Measurements from ENCODE around the gene GFOD1. TPM values are rescaled to one million over a fixed set of nuclear protein-coding genes. Genes with fewer than 3 reads are reported as not detected.
"Not testable (repeated sequence)": the region's sequence is repeated elsewhere in the genome, so short reads cannot be mapped to it uniquely, and the experiment has no call there.

Gene GFOD1
- polyA plus RNA-seq, 3 donors, result 2.0 to 8.0 (median 6.5) TPM

- no peak overlapping the region for H3K27ac ChIP-seq (ENCODE audit: low read depth, low read length)
- WGBS, 3 donors, result 86 to 93% (median 90%) methylated on average over 7 of the region's 7 CpGs
These were observed 50.8 kb downstream of the GFOD1 start for GRCh38 chr6:13436399-13437217.

GRCh38 chr6:13435477-13436246 is 51.7 kb downstream of the GFOD1 start:
- WGBS, 3 donors, result 33 to 65% (median 40%) methylated on average over 4 of the region's 4 CpGs
- H3K27ac ChIP-seq (ENCODE audit: low read depth, low read length), result no peak overlapping the region

GRCh38 chr6:13434777-13435176 is 52.6 kb downstream of the GFOD1 start:
- 92 to 95% (median 94%) methylated on average over 6 of the region's 6 CpGs for WGBS, 3 donors
- no peak overlapping the region for H3K27ac ChIP-seq (ENCODE audit: low read depth, low read length)

GRCh38 chr6:13434135-13434775 is 53.1 kb downstream of the GFOD1 start:
- not testable (repeated sequence) for H3K27ac ChIP-seq (ENCODE audit: low read depth, low read length)

GRCh38 chr6:13433709-13434121 is 53.7 kb downstream of the GFOD1 start:
- 41 to 65% (median 52%) methylated on average over 5 of the region's 5 CpGs for WGBS, 3 donors
- H3K27ac ChIP-seq (ENCODE audit: low read depth, low read length), result no peak overlapping the region

GRCh38 chr6:13432526-13433184 is 54.7 kb downstream of the GFOD1 start:
- WGBS, 3 donors, result 64 to 96% (median 69%) methylated on average over 4 of the region's 4 CpGs
- no peak overlapping the region for H3K27ac ChIP-seq (ENCODE audit: low read depth, low read length)

- WGBS, 3 donors, result 57 to 84% (median 63%) methylated on average over 5 of the region's 5 CpGs
- no peak overlapping the region for H3K27ac ChIP-seq (ENCODE audit: low read depth, low read length)
These were observed 55.4 kb downstream of the GFOD1 start for GRCh38 chr6:13431861-13432465.

- H3K27ac ChIP-seq (ENCODE audit: low read depth, low read length), result no peak overlapping the region
- 91 to 97% (median 92%) methylated on average over 6 of the region's 6 CpGs for WGBS, 3 donors
These were observed 56.2 kb downstream of the GFOD1 start for GRCh38 chr6:13431059-13431656.

GRCh38 chr6:13429406-13429753 is 58.0 kb downstream of the GFOD1 start:
- WGBS, 3 donors, result 62 to 83% (median 66%) methylated on average over 5 of the region's 5 CpGs
- no peak overlapping the region for H3K27ac ChIP-seq (ENCODE audit: low read depth, low read length)

- no peak overlapping the region for H3K27ac ChIP-seq (ENCODE audit: low read depth, low read length)
- 72 to 86% (median 74%) methylated on average over 13 of the region's 13 CpGs for WGBS, 3 donors
These were observed 58.6 kb downstream of the GFOD1 start for GRCh38 chr6:13428583-13429405.

- no peak overlapping the region for H3K27ac ChIP-seq (ENCODE audit: low read depth, low read length)
- 51 to 74% (median 60%) methylated on average over 25 to 26 of the region's 26 CpGs for WGBS, 3 donors
These were observed 59.4 kb downstream of the GFOD1 start for GRCh38 chr6:13427801-13428582.

GRCh38 chr6:13427316-13427715 is 60.1 kb downstream of the GFOD1 start:
- WGBS, 3 donors, result 78 to 84% (median 83%) methylated on average over 8 of the region's 8 CpGs
- no peak overlapping the region for H3K27ac ChIP-seq (ENCODE audit: low read depth, low read length)

- H3K27ac ChIP-seq (ENCODE audit: low read depth, low read length), result no peak overlapping the region
- 74 to 89% (median 84%) methylated on average over 22 of the region's 22 CpGs for WGBS, 3 donors
These were observed 61.2 kb downstream of the GFOD1 start for GRCh38 chr6:13425943-13426931.

- no peak overlapping the region for H3K27ac ChIP-seq (ENCODE audit: low read depth, low read length)
- WGBS, 3 donors, result 33 to 68% (median 39%) methylated on average over 3 of the region's 3 CpGs
These were observed 62.0 kb downstream of the GFOD1 start for GRCh38 chr6:13425270-13425873.

GRCh38 chr6:13423252-13423651 is 64.1 kb downstream of the GFOD1 start:
- 79 to 98% (median 97%) methylated on average over 6 of the region's 6 CpGs for WGBS, 3 donors
- no peak overlapping the region for H3K27ac ChIP-seq (ENCODE audit: low read depth, low read length)
